ENCODE data around the gene TBX1. TPM values are rescaled to one million over a fixed set of nuclear protein-coding genes. Genes with fewer than 3 reads are reported as not detected.

TBX1 gene
- polyA plus RNA-seq, 4 donors = 1.1 to 4.8 (median 1.3) TPM; not detected in 1

DNA sequence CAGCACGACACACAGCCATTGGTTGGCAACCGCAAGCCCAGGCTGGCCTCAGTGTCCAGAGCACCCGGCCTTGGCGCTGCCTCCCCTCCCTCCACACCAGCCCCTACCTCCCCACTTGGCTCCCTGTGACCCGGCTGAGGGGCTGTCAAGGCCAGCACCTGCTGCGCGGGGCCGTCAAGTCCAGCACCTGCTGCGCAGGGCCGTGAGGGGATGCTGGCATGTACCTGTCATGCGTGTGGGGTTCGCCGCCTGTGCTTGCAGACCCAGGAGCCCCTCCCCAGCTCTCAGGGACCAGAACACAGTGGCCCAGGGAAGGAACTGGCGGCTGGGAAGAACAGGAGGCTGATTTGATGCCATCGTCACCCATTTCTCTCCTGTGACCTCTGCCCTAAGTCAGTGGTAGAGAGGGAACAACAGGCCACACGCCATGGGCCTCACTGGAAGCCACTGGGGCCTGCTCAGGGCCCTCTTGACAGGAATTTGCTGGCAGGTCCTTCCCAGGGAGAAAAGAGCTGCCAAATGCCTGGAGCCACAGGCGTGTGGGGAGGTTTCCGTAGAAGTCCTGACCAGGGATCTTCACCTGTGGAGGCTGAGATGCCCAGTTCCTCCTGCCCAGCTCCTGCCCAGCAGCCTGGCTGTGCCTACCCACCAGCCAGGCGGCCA, 37.6 kb downstream of the TBX1 start:
- Histone ChIP-seq H3K27me3 (ENCODE audit: control insufficient read depth in 3 of 3, insufficient read depth in 3 of 3, low read length in 3 of 3) (no peaks in the 10 kb centered on the region), H3K9me3 (ENCODE audit: control insufficient read depth in 2 of 2, insufficient read depth in 1 of 2, low read depth in 1 of 2, low read length in 1 of 2) (peaks cover 0 to 3% of the 10 kb centered on the region in 2 donors), H3K4me1 (ENCODE audit: control insufficient read depth in 3 of 3, insufficient read depth in 2 of 3, low read depth in 1 of 3, low read length in 2 of 3) (no peaks in the 10 kb centered on the region), H3K4me3 (ENCODE audit: low read depth in 1 of 3, low read length in 3 of 3) (no peak overlapping the region), H3K27ac (ENCODE audit: low read depth in 1 of 3, low read length in 2 of 3) (no peak overlapping the region), H3K36me3 (ENCODE audit: control insufficient read depth in 3 of 3, insufficient read depth in 2 of 3, low read depth in 1 of 3, low read length in 3 of 3) (peaks cover 0 to 15% (median 0%) of the 10 kb centered on the region in 3 donors)
- WGBS, 3 donors = 93 to 94% (median 94%) methylated on average over 19 of the region's 19 CpGs
- FAIRE-seq (no peak), DNase-seq (no peak)

- no peak overlapping the region for H3K4me3 ChIP-seq (ENCODE audit: low read depth in 1 of 3, low read length in 3 of 3)
- H3K27ac ChIP-seq (ENCODE audit: low read depth in 1 of 3, low read length in 2 of 3) = no peak overlapping the region
- H3K9me3 ChIP-seq (ENCODE audit: control insufficient read depth in 2 of 2, insufficient read depth in 1 of 2, low read depth in 1 of 2, low read length in 1 of 2) = peaks cover 0 to 2% of the 10 kb centered on the region in 2 donors
- no peaks in the 10 kb centered on the region for H3K27me3 ChIP-seq (ENCODE audit: control insufficient read depth in 3 of 3, insufficient read depth in 3 of 3, low read length in 3 of 3)
- no peaks in the 10 kb centered on the region for H3K4me1 ChIP-seq (ENCODE audit: control insufficient read depth in 3 of 3, insufficient read depth in 2 of 3, low read depth in 1 of 3, low read length in 2 of 3)
- FAIRE-seq = no peak
- peaks cover 0 to 19% (median 0%) of the 10 kb centered on the region in 3 donors for H3K36me3 ChIP-seq (ENCODE audit: control insufficient read depth in 3 of 3, insufficient read depth in 2 of 3, low read depth in 1 of 3, low read length in 3 of 3)
- WGBS, 3 donors = 82 to 85% (median 84%) methylated on average over 9 of the region's 9 CpGs
- no peak for DNase-seq
Observed at GRCh38 chr22:19798891-19799293, 38.3 kb downstream of the TBX1 start.

GRCh38 chr22:19799322-19800190, 39.0 kb downstream of the TBX1 start:
- DNase-seq (no peak), FAIRE-seq (no peak)
- WGBS, 3 donors = 89 to 93% (median 92%) methylated on average over 35 of the region's 35 CpGs
- Histone ChIP-seq H3K36me3 (ENCODE audit: control insufficient read depth in 3 of 3, insufficient read depth in 2 of 3, low read depth in 1 of 3, low read length in 3 of 3) (peaks cover 0 to 20% (median 0%) of the 10 kb centered on the region in 3 donors), H3K4me3 (ENCODE audit: low read depth in 1 of 3, low read length in 3 of 3) (no peak overlapping the region), H3K27me3 (ENCODE audit: control insufficient read depth in 3 of 3, insufficient read depth in 3 of 3, low read length in 3 of 3) (no peaks in the 10 kb centered on the region), H3K4me1 (ENCODE audit: control insufficient read depth in 3 of 3, insufficient read depth in 2 of 3, low read depth in 1 of 3, low read length in 2 of 3) (no peaks in the 10 kb centered on the region), H3K9me3 (ENCODE audit: control insufficient read depth in 2 of 2, insufficient read depth in 1 of 2, low read depth in 1 of 2, low read length in 1 of 2) (no peaks in the 10 kb centered on the region), H3K27ac (ENCODE audit: low read depth in 1 of 3, low read length in 2 of 3) (no peak overlapping the region)

GRCh38 chr22:19800306-19800705, 39.7 kb downstream of the TBX1 start:
- no peak for FAIRE-seq
- 95 to 96% (median 96%) methylated on average over 6 to 8 of the region's 8 CpGs for WGBS, 3 donors
- no peak for DNase-seq

DNA sequence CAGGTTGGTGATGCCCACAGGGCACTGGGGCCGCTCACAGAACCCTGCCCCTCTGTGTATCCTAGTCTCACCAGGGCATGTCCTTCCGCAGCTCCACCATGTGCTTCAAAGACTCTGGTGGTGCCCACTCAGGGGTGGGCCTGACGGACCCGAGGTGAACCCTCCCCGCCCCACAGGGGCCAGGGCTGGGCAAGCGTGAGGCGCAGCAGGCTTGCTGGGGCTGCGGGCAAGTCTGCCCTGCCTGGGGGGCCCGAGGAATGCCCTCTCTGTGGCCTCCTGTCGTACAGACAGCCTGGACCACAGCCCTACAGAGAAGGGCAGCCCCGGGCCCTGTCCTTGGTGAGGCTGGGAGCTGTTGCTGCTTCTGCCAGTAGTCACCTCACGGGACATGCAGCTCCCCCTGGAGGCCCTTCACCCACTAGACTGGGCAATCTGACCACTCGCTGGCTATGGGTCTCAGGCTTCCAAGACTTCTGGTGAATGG, 40.2 kb downstream of the TBX1 start:
- no peak for DNase-seq
- H3K27ac ChIP-seq (ENCODE audit: low read depth in 1 of 3, low read length in 2 of 3) = no peak overlapping the region
- H3K27me3 ChIP-seq (ENCODE audit: control insufficient read depth in 3 of 3, insufficient read depth in 3 of 3, low read length in 3 of 3) = no peaks in the 10 kb centered on the region
- no peaks in the 10 kb centered on the region for H3K4me1 ChIP-seq (ENCODE audit: control insufficient read depth in 3 of 3, insufficient read depth in 2 of 3, low read depth in 1 of 3, low read length in 2 of 3)
- peaks cover 0 to 22% (median 0%) of the 10 kb centered on the region in 3 donors for H3K36me3 ChIP-seq (ENCODE audit: control insufficient read depth in 3 of 3, insufficient read depth in 2 of 3, low read depth in 1 of 3, low read length in 3 of 3)
- no peak for FAIRE-seq
- H3K9me3 ChIP-seq (ENCODE audit: control insufficient read depth in 2 of 2, insufficient read depth in 1 of 2, low read depth in 1 of 2, low read length in 1 of 2) = no peaks in the 10 kb centered on the region
- WGBS, 3 donors = 88 to 94% (median 89%) methylated on average over 13 of the region's 13 CpGs
- no peak overlapping the region for H3K4me3 ChIP-seq (ENCODE audit: low read depth in 1 of 3, low read length in 3 of 3)

More at GRCh38 chr22:19800306-19800705, 39.7 kb downstream of the TBX1 start:
- no peaks in the 10 kb centered on the region for H3K9me3 ChIP-seq (ENCODE audit: control insufficient read depth in 2 of 2, insufficient read depth in 1 of 2, low read depth in 1 of 2, low read length in 1 of 2)
- H3K4me3 ChIP-seq (ENCODE audit: low read depth in 1 of 3, low read length in 3 of 3) = no peak overlapping the region
- H3K27ac ChIP-seq (ENCODE audit: low read depth in 1 of 3, low read length in 2 of 3) = no peak overlapping the region
- peaks cover 0 to 22% (median 0%) of the 10 kb centered on the region in 3 donors for H3K36me3 ChIP-seq (ENCODE audit: control insufficient read depth in 3 of 3, insufficient read depth in 2 of 3, low read depth in 1 of 3, low read length in 3 of 3)
- no peaks in the 10 kb centered on the region for H3K27me3 ChIP-seq (ENCODE audit: control insufficient read depth in 3 of 3, insufficient read depth in 3 of 3, low read length in 3 of 3)
- H3K4me1 ChIP-seq (ENCODE audit: control insufficient read depth in 3 of 3, insufficient read depth in 2 of 3, low read depth in 1 of 3, low read length in 2 of 3) = no peaks in the 10 kb centered on the region

- H3K9me3 ChIP-seq (ENCODE audit: control insufficient read depth in 2 of 2, insufficient read depth in 1 of 2, low read depth in 1 of 2, low read length in 1 of 2) = no peaks in the 10 kb centered on the region
- peaks cover 0 to 4% (median 0%) of the 10 kb centered on the region in 3 donors for H3K4me1 ChIP-seq (ENCODE audit: control insufficient read depth in 3 of 3, insufficient read depth in 2 of 3, low read depth in 1 of 3, low read length in 2 of 3)
- no peaks in the 10 kb centered on the region for H3K27me3 ChIP-seq (ENCODE audit: control insufficient read depth in 3 of 3, insufficient read depth in 3 of 3, low read length in 3 of 3)
- 85 to 88% (median 88%) methylated on average over 18 of the region's 18 CpGs for WGBS, 3 donors
- no peak overlapping the region for H3K27ac ChIP-seq (ENCODE audit: low read depth in 1 of 3, low read length in 2 of 3)
- FAIRE-seq (no peak), DNase-seq (no peak)
- peaks cover 0 to 26% (median 0%) of the 10 kb centered on the region in 3 donors for H3K36me3 ChIP-seq (ENCODE audit: control insufficient read depth in 3 of 3, insufficient read depth in 2 of 3, low read depth in 1 of 3, low read length in 3 of 3)
- no peak overlapping the region for H3K4me3 ChIP-seq (ENCODE audit: low read depth in 1 of 3, low read length in 3 of 3)
Observed at GRCh38 chr22:19801340-19802000, 40.9 kb downstream of the TBX1 start.

DNA sequence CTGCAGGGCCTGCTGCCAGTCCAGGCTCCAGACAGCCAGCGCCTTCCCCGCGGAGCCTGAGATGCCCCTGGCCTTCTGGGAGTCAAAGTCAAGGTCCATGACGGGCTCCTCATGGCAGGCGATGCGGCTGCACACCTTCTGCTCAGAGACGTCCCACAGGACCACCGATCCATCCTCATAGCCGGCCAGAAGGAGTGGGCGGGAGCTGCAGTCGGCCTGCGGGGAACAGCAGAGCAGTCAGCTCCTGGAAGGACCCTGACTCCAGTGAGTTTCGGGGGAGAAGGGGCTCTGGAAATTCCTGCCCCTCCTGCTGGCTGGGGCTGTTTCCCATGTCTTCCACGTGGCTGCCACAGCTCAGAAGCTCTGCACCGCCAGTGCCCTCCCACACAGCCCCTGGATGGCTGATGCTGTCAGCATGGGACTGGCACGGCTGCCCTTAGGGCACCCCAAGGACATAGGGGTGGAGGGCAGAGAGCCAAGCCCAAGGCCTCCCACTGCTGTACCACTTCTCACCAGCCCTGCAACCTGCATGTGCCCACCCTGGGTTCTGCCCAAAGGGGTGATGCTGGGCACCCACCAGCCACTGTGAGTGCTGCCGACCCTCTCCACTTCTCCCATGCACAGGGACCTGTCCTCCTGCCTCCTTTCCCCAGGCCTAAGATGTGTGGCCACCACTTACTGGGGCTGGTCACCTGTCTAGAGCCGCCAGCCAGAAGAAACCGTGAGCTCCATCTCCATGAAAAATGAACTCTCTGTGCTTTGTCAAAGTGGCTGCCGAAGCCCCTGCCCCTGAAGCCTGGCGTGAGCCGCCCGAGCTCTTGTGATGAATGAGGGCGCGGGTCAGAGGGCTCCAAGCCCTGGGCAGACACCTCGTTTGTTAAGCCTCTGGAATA, 41.7 kb downstream of the TBX1 start:
- 88 to 95% (median 94%) methylated on average over 26 of the region's 26 CpGs for WGBS, 3 donors
- Histone ChIP-seq H3K4me1 (ENCODE audit: control insufficient read depth in 3 of 3, insufficient read depth in 2 of 3, low read depth in 1 of 3, low read length in 2 of 3) (peaks cover 0 to 8% (median 0%) of the 10 kb centered on the region in 3 donors), H3K27me3 (ENCODE audit: control insufficient read depth in 3 of 3, insufficient read depth in 3 of 3, low read length in 3 of 3) (no peaks in the 10 kb centered on the region), H3K36me3 (ENCODE audit: control insufficient read depth in 3 of 3, insufficient read depth in 2 of 3, low read depth in 1 of 3, low read length in 3 of 3) (peaks cover 0 to 26% (median 0%) of the 10 kb centered on the region in 3 donors), H3K4me3 (ENCODE audit: low read depth in 1 of 3, low read length in 3 of 3) (no peak overlapping the region), H3K27ac (ENCODE audit: low read depth in 1 of 3, low read length in 2 of 3) (no peak overlapping the region), H3K9me3 (ENCODE audit: control insufficient read depth in 2 of 2, insufficient read depth in 1 of 2, low read depth in 1 of 2, low read length in 1 of 2) (no peaks in the 10 kb centered on the region)
- FAIRE-seq = no peak
- DNase-seq = no peak
